OCI-LY3 (cell line): ENCODE measurements around the gene NR5A2.

Experiments used
- EZH2phosphoT487 ChIP-seq: fragments of 200-600 bp; shearing (Covaris generic); IDR thresholded peaks from 2 replicates; pipeline ENCODE4 v1.6.1; 2018; ENCODE audit warnings: antibody characterized with exemption, mixed run types, low read depth
- TF ChIP-seq, protein P1 (sequence below): fragments of 200-600, 300-600 bp; sonication (generic); IDR thresholded peaks from 2 replicates; pipeline ENCODE4 v1.5.1; 2014; ENCODE audit warnings: antibody characterized with exemption, low read length, low read depth

DNA sequence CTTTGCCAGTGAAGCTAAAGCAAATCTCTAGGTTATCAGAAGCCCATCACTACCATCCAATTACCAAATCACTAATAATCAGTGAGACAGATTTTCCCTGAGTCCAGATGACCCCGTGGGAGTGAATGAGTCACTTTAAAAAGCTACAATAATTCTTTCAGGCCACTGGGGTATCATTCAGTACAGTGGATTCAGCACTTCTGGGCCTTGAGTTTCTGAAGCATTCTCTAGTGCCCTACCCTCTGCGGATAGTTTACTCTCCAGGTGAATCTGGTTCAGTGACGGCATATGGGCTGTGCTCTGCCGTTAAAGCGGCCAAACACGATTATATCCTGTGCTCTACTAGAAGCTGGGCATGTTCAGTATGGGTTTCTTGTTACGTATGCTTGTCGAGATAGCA is 26.1 kb downstream of the NR5A2 start:
- TF ChIP-seq, protein P1, sequence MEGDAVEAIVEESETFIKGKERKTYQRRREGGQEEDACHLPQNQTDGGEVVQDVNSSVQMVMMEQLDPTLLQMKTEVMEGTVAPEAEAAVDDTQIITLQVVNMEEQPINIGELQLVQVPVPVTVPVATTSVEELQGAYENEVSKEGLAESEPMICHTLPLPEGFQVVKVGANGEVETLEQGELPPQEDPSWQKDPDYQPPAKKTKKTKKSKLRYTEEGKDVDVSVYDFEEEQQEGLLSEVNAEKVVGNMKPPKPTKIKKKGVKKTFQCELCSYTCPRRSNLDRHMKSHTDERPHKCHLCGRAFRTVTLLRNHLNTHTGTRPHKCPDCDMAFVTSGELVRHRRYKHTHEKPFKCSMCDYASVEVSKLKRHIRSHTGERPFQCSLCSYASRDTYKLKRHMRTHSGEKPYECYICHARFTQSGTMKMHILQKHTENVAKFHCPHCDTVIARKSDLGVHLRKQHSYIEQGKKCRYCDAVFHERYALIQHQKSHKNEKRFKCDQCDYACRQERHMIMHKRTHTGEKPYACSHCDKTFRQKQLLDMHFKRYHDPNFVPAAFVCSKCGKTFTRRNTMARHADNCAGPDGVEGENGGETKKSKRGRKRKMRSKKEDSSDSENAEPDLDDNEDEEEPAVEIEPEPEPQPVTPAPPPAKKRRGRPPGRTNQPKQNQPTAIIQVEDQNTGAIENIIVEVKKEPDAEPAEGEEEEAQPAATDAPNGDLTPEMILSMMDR: no peak
- TF ChIP-seq EZH2phosphoT487: no peak
